Activated T-helper 1 cell treated with anti-CD3 and anti-CD28 coated beads, Interleukin-2, amount 50 U/mL, for 16 hours (primary cell): ENCODE data around the gene UBE2E2.

Experiments used
- DNase-seq, 2 donors: peaks; one replicate each; pipeline ENCODE4 v3.0.0-alpha.2; 2020; ENCODE audit warnings: low read depth in 1 of 2, low spot score in 1 of 2

The UBE2E2 gene

DNA sequence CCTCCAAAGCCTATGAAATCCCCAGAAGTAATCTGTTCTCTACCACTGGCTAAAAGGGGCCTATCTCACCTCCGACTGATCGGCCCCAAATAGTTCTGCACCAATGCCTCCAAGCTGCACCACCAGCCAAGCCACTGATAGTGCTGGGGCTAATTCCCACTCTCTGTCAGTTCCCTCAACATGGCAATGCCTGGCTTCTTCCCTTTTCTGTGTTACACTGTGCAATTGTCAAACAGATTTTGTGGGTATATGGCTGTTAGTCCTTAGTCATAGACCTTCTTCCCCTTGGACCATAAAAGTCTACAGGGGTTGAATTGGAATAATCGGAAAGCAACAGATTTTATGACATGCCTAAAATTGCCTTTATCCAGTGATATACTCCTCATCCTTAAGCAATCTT, 9.3 kb upstream of the UBE2E2 start:
- no peak for DNase-seq

DNA sequence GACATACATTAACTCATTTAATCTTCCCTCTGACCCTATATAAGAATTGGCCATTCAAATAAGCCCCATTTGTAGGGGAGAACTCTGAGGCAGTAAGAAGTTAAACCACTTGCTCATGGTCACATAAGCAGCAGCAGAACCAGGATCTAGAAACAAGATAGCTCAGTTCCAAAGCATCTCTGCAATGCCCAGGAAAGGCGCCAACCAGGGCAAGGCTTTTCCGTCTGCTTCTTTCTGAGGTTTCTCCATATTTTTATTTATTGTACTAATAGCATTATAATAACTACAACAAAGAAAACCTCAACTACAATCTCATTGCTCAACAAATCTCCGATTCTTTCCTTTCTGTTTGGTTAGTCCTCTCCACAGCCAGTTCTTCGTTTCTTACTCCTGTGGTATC, 4.3 kb upstream of the UBE2E2 start:
- no peak for DNase-seq

DNA sequence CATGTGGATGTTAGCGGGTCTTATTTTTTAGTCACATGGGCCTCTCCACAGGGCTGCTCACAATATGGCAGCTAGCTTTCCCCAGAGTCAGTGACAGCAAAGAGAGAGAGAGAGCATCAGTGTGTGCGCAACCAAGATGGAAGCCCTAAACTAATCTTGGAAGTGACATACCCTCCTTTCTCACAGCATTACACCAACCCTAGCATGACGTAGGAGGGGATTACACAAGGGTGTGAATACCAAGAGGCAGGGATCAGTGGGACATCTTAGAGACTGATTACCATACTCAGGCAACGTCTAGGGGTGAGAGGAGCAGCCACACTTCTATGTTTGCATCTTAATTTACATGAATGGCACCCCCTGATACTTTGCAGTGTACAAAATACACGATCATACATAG, 3.5 kb upstream of the UBE2E2 start:
- no peak for DNase-seq

DNA sequence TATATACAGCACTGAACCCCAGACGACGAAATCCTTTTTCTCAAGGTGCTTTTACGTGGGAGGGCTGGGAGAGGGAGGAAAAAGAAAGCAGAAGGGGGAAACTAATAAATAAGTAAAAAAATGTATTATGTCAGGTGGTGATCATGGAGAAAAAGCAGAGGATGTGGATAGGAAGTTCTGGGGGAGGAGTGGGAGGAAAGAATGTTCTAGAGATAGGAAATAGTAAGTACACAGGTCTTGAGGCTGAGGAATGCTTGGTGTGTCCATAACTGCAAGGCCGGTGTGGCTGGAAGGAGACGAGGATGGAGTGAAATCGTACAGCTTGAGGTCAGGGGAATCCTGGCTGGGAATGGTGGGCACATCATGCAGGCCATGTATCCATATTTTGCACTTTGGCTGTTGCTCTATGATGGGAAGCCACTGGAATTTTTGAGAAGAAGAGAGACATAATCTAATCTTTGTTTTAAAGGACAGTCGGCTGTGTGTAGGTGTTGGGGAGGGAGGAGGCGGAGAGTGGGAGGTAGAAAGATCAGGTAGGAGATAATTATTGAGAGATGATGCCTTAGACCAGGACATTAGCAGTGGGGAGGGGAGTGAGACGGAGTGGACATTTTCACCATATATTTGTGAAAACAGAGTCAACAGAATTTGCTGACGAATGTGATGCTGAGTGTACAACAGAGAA, 1.8 kb upstream of the UBE2E2 start:
- DNase-seq: no peak

DNA sequence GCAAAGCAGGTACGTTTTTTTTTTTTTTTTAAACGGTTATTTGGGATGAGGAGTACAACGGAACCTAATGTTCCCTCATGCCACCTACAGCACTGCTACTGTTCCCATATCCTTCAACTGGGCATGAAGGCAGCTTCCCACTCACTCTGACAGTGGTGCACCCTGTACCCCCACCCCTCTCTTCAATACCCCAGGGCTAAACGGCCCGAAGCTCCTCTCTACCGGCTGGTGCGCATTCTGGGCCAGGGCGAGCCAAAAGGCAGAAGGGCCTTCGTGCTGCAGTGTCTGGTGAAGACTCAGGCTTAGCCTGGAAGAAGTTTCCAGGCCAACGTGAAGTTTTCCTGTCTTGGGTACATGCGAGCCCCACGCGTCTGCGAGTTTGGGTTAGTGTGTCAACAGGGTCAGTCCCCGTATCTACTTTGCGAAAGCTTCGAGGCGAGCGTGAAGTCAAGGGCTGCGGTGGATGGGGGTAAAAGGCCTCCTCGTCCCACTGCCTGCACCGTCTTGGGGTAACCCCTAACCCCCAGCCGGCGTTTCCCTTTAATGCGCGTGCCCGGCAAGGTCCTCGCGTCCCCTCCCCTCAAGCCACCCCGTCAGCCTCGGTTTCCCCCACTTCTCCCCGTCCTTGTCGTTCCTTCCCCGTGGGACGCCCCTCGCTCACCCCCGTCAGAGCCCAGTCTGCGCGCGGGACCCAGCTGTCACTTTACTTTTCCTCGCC, 765 bp upstream of the UBE2E2 start:
- DNase-seq: no peak

DNA sequence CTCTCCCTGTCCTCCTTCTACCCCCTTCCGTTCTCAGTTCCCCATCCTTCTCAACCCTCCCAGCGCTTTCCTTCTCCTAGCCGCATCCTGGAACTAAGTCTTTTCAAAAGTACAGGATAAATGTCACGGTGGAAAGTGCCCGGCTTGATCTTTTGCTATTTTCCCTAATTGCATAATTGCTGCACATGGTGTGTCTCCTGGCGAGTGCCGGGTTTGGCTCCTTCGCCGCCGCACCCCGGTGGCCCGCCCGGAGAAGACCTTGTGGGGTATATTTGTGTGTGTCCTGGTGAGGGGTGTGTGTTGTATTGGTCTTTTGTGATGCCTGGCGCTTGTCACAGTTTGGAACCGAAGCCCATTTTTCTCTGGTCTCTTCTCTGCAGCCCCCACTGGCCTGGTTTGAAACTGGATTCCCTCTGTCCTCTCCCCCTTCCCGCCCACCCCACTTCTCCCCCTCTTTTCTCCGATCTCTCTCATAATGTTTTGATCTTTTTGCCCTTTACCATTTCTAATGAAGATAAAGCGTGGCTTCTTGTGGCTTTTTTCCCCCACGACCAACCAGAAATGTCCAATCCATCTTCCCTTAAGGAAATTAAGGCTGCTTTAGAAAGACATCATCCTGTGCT, 692 bp downstream of the UBE2E2 start:
- no peak for DNase-seq

DNA sequence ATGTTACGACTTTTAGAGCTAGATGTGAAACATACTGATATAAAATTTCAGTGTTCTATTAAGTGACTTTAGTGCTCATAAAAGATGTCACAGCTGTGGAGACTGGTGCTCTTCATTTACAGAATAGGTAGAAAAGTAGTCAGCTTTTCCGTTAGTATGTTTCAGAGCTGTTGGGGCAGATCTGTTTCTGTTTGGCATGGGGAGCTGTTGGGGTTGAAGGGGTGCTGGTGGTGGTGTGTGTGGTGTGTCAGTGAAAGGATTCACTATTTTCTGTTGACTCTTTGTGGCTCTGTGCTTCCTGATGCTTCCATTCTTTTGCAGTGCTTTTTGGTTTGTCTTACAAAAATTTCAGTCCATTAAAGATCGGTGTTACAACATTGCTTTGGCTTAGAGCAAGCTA, 3.2 kb downstream of the UBE2E2 start:
- no peak for DNase-seq

DNA sequence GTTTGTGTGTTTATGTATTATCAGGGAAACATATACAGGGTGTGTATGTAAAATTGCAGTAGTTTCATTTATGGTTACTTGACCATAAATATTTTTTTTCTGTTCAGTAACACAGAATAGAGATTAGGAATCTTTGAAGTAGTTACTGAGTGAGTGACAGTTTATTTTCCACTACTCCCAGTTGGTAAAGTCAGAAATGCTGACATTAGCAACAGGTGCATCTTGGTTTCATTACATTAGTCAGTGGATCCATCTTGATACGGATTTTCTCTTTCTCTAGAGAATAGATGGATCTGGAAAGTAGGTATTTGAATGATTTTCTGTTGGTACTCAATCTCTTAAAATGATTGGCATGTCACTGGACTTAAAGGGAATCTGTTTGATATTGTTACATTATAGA, 6.0 kb downstream of the UBE2E2 start:
- DNase-seq: no peak

DNA sequence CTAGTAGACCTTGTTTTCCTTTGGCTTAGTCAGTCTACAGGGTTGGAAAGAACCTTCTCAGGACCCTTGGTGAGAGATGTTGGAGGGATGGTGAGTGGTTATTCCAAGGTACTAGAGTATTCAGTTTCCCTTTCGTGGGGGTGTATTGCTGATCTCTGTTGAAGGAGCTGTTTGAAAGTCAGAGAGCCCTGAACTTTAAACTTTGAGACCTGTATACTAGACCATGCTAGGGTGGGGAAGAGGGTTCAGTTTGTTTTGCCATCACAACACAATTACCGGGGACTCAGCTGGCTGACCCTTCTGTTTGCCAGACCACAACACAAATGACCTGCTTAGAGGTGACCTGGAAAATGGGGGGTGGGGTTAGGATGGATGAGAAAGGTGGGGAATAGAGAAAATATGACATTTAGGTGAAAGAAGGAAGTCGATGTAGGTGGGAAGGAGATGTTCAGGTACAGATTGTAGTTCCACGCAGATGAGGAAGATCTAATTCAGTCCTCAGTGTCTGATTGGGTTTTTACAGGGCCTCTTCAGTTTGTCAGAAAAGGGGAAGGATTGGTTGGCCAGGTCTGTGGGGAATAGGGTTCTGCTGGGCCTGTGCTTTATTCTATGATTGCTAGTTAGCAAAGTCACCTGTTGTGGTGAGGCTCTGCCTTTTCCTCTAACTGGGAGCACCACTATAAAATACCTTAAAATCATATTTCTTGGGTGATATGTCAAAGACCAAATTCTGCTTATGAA, 6.8 kb downstream of the UBE2E2 start:
- no peak for DNase-seq

DNA sequence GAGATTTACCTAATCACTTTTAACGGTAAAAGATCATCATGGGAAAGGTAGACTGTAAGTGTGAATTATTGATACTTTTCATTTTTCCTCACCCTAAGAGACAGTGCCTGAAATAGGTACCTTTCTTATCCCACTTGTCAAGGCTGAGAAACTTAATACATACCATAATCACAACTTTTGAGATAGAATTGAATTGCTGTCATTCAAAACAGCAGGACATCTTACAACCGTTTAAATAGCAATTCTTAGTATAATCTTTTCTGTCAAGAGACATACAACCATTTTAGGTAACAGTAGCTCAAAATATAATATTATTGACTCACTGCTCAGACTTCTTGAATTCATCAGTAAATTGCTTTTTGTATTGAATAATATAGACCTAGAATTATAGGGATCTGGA, 10.7 kb downstream of the UBE2E2 start:
- DNase-seq: no peak

DNA sequence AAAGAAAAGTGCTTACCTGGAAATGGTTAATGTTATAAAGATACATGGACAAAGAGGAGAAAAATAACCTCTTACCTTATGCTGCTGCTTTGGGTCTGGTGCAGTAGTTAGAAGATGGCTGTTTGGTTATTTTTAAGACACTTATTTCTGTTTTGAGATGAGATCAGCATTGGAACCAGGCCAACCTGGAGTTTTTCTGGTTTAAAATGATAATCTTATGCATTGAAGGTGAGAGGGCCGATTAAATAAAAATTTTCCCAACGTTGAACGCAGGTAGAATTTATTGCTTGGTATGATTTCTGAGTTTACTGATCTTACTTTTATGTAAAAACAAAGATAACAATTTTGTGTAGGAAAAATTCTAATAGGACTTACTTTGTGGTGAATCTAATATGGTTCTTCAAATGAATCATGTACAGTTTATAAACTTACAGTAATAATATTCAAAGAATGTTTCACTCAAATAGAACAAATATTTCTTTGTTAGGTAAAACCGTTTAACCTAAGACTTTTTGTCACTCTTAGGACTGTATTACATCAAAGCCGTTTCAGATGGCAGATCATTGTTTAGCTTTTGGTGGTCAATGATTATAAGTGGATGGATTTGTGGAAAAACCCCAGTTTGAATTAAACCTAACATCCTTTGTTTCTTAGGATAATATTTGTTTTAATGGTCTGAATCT, 14.9 kb downstream of the UBE2E2 start:
- DNase-seq: no peak

DNA sequence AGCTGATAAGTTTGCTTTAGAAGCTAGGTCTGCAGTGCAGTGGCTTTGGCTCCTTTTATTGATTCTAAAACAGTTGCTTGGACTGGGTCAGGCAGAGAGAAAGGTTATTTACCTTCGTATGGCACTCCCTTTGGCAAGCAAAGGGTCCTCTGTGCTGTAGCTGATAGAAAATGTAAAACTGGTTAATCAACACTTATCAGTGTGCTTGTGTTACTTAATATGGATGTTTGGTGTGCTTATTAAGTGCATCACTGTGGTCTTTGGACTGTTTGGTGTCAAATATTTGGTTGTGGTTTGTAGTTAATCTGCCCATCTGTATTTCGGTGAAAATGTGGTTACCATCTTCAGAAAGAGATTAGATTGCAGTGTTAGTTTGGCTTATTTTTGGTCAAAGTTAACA, 16.0 kb downstream of the UBE2E2 start:
- no peak for DNase-seq

DNA sequence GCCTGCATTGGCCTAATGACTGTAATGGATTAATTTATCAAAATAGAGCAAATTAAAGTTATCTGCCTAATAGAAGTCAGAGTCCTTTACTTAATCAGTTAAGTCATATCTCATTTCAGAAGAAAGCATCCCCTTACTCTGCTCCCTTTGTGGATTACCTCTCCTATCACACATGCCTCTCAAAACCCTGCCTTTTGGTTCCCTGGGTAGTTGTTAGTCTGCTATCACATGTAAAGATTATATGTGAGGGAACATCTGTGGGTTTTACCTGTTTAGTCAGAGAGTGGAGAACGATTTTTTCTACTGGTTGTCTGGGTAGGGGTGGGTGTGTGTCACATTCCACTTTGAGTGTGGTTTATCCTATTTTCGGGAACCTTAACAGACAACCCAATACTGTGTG, 16.4 kb downstream of the UBE2E2 start:
- DNase-seq: no peak

DNA sequence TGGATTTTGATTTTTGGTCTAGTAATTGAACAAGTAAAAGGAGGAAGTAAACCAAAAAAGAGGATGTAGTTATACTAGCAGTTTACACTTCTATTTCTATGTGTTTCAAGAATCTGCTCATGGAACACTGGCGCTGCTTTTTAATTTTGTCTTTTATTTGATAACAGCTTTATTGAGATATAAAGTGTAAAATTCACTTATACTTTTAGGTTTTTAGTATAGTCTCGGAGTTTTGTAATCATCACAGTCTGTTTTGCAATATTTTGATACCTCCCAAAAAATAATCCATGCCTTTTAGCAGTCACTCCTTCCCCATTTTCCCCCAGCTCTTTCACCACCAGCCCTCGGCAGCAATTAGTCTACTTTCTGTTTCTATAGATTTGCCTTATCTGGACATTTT, 18.0 kb downstream of the UBE2E2 start:
- DNase-seq: no peak

DNA sequence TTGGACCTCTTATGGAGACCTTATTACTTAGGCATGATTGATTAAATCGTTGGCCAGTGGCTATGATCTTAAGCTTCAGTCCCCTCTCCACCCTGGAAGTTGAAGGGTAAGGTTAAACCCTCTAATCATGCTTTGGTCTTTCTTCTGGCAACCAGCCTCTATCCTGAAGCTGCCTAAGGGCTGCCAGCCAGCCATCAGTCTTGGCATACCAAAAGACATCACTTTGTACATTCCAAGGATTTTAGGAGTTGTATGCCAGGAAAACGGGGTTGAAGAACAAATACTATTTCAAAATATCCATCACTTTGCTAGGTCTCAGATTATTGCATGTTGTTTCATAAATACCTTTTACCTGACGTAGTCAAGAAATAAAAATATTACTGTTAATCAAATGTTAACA, 28.9 kb downstream of the UBE2E2 start:
- no peak for DNase-seq

DNA sequence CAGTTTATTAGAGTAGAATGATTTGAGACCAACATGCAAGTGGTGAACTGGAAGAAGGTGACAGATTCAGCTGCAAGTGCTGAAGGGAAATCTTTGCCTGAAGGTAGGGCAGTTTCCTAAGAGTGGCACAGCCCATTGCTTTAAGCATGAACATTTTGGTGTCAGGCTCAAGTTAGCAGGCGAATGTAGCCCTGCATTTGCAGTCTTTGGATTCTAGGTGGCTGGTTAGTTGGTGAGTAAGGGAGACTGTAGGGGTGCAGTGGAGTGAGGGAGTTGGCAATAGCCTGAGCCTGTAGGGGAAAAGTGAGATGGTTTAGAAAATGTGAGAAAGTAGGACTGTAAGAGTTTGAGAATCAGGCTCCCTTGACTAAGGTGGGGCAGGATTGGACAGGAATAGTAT, 29.7 kb downstream of the UBE2E2 start:
- DNase-seq: no peak

DNA sequence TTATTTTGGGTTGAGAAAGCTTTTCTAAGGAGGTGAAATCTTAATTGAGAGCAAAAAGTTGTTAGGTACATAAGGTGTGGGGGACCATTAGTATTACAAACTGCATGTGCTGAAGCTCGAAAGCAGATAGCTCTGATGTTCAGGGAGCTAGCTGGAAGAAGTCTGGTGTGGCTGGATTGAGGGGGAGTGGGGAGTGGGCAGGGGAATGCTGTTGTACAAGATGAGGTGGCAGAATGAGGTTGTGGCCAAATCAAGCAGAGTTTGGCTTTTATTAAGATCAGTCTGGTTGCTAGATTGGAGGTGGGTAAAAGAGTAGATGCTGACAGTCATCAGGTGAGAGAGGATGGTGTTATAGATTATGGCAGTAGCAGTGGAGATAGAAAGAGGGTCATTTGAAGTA, 32.1 kb downstream of the UBE2E2 start:
- DNase-seq: no peak

DNA sequence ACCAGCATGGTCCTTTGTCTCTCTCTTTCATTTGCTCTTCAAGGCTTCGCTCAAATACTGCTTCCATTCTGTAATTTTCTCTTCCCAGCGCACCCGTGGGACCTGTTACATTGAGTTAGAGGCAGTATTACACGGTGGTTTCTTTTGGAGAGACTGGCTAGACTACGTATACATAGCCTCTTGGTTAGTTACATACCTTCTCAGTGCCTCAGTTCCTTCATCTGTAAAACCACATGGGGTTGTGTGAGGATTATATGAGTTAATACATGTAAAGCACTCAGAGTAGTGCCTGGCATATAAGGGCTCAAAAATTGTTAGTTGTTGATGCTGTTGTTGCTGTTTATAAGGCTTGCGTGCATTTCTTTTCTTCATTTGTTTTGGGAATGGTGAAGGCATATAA, 33.8 kb downstream of the UBE2E2 start:
- DNase-seq: no peak

DNA sequence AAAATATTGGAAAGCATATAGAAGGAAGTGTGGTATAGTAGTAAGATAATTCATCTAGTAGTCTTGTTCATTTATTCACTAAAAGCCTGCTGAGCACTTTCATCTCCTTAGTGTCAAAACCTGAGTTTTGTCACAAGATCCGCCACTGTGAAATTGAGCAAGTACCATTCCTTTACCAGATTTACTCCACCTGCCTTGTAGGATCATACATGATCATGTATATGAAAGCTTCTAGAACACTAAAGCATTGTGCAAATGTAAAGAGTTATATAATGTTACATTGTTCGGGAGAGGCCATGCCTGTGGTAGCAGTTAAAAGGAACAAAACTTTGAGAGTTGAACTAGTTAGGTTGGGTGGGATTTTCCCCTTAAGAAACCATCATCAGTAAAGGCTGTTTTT, 35.0 kb downstream of the UBE2E2 start:
- DNase-seq: no peak

DNA sequence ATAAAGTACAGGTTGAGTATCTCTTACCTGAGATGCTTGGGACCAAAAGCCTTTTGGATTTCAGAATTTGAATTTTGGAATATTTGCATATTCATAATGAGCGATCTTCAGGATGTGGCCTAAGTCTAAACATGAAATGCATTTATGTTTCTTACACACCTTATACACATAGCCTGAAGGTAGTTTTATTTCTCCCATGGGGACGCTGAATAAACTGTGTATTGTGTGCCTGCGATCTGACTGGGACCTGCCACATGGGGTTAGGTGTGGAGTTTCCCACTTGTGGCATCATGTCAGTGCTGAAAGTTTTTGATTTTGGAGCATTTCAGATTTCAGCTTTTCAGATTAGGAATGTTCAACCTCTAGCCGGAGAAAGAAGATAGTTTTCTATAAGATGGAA, 35.5 kb downstream of the UBE2E2 start:
- DNase-seq: no peak
